ENCODE measurements around the gene TMPRSS13.

DNA sequence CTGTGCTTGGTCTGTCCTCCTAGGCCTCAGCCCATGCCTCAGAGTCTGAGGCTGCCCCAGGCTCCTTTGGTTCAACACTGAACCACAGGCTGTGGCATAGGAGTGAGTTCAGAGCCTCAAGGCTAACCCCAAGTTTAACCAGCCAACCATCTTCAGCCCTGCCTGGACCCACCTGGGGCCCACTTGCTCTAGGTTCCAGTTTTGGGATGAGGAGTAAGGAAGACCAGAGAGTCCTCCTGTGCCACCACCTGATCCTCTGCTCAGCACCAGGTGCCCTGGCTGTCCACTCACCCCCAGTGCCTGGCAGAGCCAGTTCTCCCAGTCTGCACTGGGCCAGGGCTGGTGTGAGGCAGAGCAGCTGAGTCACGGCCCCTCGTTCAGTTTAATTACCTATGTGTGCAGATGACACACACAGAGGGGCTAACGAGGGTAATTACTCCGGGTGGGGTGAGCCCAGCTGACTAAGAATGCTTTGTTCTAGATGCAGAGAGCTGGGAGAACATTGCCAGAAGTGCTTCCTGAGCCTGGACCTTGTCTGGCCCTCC lies 12.0 kb upstream of the TMPRSS13 start:
- TF ChIP-seq, protein P1, sequence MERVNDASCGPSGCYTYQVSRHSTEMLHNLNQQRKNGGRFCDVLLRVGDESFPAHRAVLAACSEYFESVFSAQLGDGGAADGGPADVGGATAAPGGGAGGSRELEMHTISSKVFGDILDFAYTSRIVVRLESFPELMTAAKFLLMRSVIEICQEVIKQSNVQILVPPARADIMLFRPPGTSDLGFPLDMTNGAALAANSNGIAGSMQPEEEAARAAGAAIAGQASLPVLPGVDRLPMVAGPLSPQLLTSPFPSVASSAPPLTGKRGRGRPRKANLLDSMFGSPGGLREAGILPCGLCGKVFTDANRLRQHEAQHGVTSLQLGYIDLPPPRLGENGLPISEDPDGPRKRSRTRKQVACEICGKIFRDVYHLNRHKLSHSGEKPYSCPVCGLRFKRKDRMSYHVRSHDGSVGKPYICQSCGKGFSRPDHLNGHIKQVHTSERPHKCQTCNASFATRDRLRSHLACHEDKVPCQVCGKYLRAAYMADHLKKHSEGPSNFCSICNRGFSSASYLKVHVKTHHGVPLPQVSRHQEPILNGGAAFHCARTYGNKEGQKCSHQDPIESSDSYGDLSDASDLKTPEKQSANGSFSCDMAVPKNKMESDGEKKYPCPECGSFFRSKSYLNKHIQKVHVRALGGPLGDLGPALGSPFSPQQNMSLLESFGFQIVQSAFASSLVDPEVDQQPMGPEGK (CRISPR knock-in tag; IDR thresholded peaks at IDR 0.05; ENCODE audit: borderline replicate concordance), result no peak
- no peak for TF ChIP-seq ESRRG (CRISPR knock-in tag; IDR thresholded peaks at IDR 0.05)

Measured in SK-N-SH treated with all-trans-retinoic acid at 6 μM for 48 hours (cell line).